Measurements from ENCODE around the gene AHRR.
A peak's percentile ranks its signal among the peaks of the same experiment; 100 is the strongest.

AHRR gene

GRCh38 chr5:463301-463700, 141.8 kb downstream of the AHRR start:
- Histone ChIP-seq H3K27ac (ENCODE audit: low read length) (no peak overlapping the region), H3K4me3 (ENCODE audit: low read length in 2 of 2) (no peak overlapping the region), H3K9ac (ENCODE audit: low read length in 2 of 2) (no peak overlapping the region), H3K4me1 (ENCODE audit: control insufficient read depth, insufficient read depth, low read length) (no peaks in the 10 kb centered on the region), H3K9me3 (ENCODE audit: control insufficient read depth in 2 of 2, low read length in 2 of 2) (no peaks in the 10 kb centered on the region), H3K27me3 (ENCODE audit: control insufficient read depth in 1 of 2, insufficient read depth in 2 of 2, low read length in 2 of 2) (no peaks in the 10 kb centered on the region), H3K36me3 (ENCODE audit: control insufficient read depth in 2 of 2, insufficient read depth in 2 of 2, low read length in 2 of 2) (peaks cover 41 to 50% of the 10 kb centered on the region in 2 donors)

- H3K4me3 ChIP-seq (ENCODE audit: low read length in 2 of 2), result no peak overlapping the region
- H3K9ac ChIP-seq (ENCODE audit: low read length in 2 of 2), result no peak overlapping the region
- H3K27ac ChIP-seq (ENCODE audit: low read length), result no peak overlapping the region
- peaks cover 34 to 43% of the 10 kb centered on the region in 2 donors for H3K36me3 ChIP-seq (ENCODE audit: control insufficient read depth in 2 of 2, insufficient read depth in 2 of 2, low read length in 2 of 2)
- no peaks in the 10 kb centered on the region for H3K27me3 ChIP-seq (ENCODE audit: control insufficient read depth in 1 of 2, insufficient read depth in 2 of 2, low read length in 2 of 2)
- no peaks in the 10 kb centered on the region for H3K9me3 ChIP-seq (ENCODE audit: control insufficient read depth in 2 of 2, low read length in 2 of 2)
- no peaks in the 10 kb centered on the region for H3K4me1 ChIP-seq (ENCODE audit: control insufficient read depth, insufficient read depth, low read length)
Measured at GRCh38 chr5:463952-464351, 142.4 kb downstream of the AHRR start.

GRCh38 chr5:464446-464842, 142.9 kb downstream of the AHRR start:
- H3K4me1 ChIP-seq (ENCODE audit: control insufficient read depth, insufficient read depth, low read length), result no peaks in the 10 kb centered on the region
- no peaks in the 10 kb centered on the region for H3K9me3 ChIP-seq (ENCODE audit: control insufficient read depth in 2 of 2, low read length in 2 of 2)
- H3K27ac ChIP-seq (ENCODE audit: low read length), result no peak overlapping the region
- H3K27me3 ChIP-seq (ENCODE audit: control insufficient read depth in 1 of 2, insufficient read depth in 2 of 2, low read length in 2 of 2), result no peaks in the 10 kb centered on the region
- H3K9ac ChIP-seq (ENCODE audit: low read length in 2 of 2), result no peak overlapping the region
- no peak overlapping the region for H3K4me3 ChIP-seq (ENCODE audit: low read length in 2 of 2)
- H3K36me3 ChIP-seq (ENCODE audit: control insufficient read depth in 2 of 2, insufficient read depth in 2 of 2, low read length in 2 of 2), result peaks cover 33 to 42% of the 10 kb centered on the region in 2 donors

GRCh38 chr5:464843-465590, 143.5 kb downstream of the AHRR start:
- Histone ChIP-seq H3K4me1 (ENCODE audit: control insufficient read depth, insufficient read depth, low read length) (no peaks in the 10 kb centered on the region), H3K9ac (ENCODE audit: low read length in 2 of 2) (no peak overlapping the region), H3K27ac (ENCODE audit: low read length) (no peak overlapping the region), H3K36me3 (ENCODE audit: control insufficient read depth in 2 of 2, insufficient read depth in 2 of 2, low read length in 2 of 2) (peaks cover 30 to 40% of the 10 kb centered on the region in 2 donors), H3K27me3 (ENCODE audit: control insufficient read depth in 1 of 2, insufficient read depth in 2 of 2, low read length in 2 of 2) (no peaks in the 10 kb centered on the region), H3K4me3 (ENCODE audit: low read length in 2 of 2) (no peak overlapping the region), H3K9me3 (ENCODE audit: control insufficient read depth in 2 of 2, low read length in 2 of 2) (no peaks in the 10 kb centered on the region)

- Histone ChIP-seq H3K9me3 (ENCODE audit: control insufficient read depth in 2 of 2, low read length in 2 of 2) (no peaks in the 10 kb centered on the region), H3K27ac (ENCODE audit: low read length) (no peak overlapping the region), H3K4me1 (ENCODE audit: control insufficient read depth, insufficient read depth, low read length) (no peaks in the 10 kb centered on the region), H3K36me3 (ENCODE audit: control insufficient read depth in 2 of 2, insufficient read depth in 2 of 2, low read length in 2 of 2) (peaks cover 26 to 38% of the 10 kb centered on the region in 2 donors), H3K9ac (ENCODE audit: low read length in 2 of 2) (no peak overlapping the region), H3K4me3 (ENCODE audit: low read length in 2 of 2) (no peak overlapping the region), H3K27me3 (ENCODE audit: control insufficient read depth in 1 of 2, insufficient read depth in 2 of 2, low read length in 2 of 2) (no peaks in the 10 kb centered on the region)
Measured at GRCh38 chr5:465591-466403, 144.3 kb downstream of the AHRR start.

GRCh38 chr5:466661-467310, 145.3 kb downstream of the AHRR start:
- Histone ChIP-seq H3K36me3 (ENCODE audit: control insufficient read depth in 2 of 2, insufficient read depth in 2 of 2, low read length in 2 of 2) (peaks cover 23 to 33% of the 10 kb centered on the region in 2 donors), H3K4me3 (ENCODE audit: low read length in 2 of 2) (no peak overlapping the region), H3K9ac (ENCODE audit: low read length in 2 of 2) (no peak overlapping the region), H3K27ac (ENCODE audit: low read length) (no peak overlapping the region), H3K4me1 (ENCODE audit: control insufficient read depth, insufficient read depth, low read length) (peaks cover 5% of the 10 kb centered on the region), H3K9me3 (ENCODE audit: control insufficient read depth in 2 of 2, low read length in 2 of 2) (no peaks in the 10 kb centered on the region), H3K27me3 (ENCODE audit: control insufficient read depth in 1 of 2, insufficient read depth in 2 of 2, low read length in 2 of 2) (no peaks in the 10 kb centered on the region)

- Histone ChIP-seq H3K4me1 (ENCODE audit: control insufficient read depth, insufficient read depth, low read length) (peaks cover 15% of the 10 kb centered on the region), H3K9ac (ENCODE audit: low read length in 2 of 2) (no peak overlapping the region), H3K4me3 (ENCODE audit: low read length in 2 of 2) (no peak overlapping the region), H3K9me3 (ENCODE audit: control insufficient read depth in 2 of 2, low read length in 2 of 2) (no peaks in the 10 kb centered on the region), H3K36me3 (ENCODE audit: control insufficient read depth in 2 of 2, insufficient read depth in 2 of 2, low read length in 2 of 2) (peaks cover 16 to 26% of the 10 kb centered on the region in 2 donors), H3K27me3 (ENCODE audit: control insufficient read depth in 1 of 2, insufficient read depth in 2 of 2, low read length in 2 of 2) (no peaks in the 10 kb centered on the region), H3K27ac (ENCODE audit: low read length) (no peak overlapping the region)
Measured at GRCh38 chr5:468401-468800, 146.9 kb downstream of the AHRR start.

- no peak overlapping the region for H3K27ac ChIP-seq (ENCODE audit: low read length)
- H3K9ac ChIP-seq (ENCODE audit: low read length in 2 of 2), result no peak overlapping the region
- H3K36me3 ChIP-seq (ENCODE audit: control insufficient read depth in 2 of 2, insufficient read depth in 2 of 2, low read length in 2 of 2), result peaks cover 10 to 19% of the 10 kb centered on the region in 2 donors
Measured at GRCh38 chr5:469752-470483, 148.4 kb downstream of the AHRR start.

GRCh38 chr5:470961-471749, 149.6 kb downstream of the AHRR start:
- Histone ChIP-seq H3K36me3 (ENCODE audit: control insufficient read depth in 2 of 2, insufficient read depth in 2 of 2, low read length in 2 of 2) (peaks cover 10 to 14% of the 10 kb centered on the region in 2 donors), H3K9ac (ENCODE audit: low read length in 2 of 2) (no peak overlapping the region), H3K4me3 (ENCODE audit: low read length in 2 of 2) (peak overlapping the region; percentile 65 to 77), H3K27me3 (ENCODE audit: control insufficient read depth in 1 of 2, insufficient read depth in 2 of 2, low read length in 2 of 2) (peaks cover 13 to 15% of the 10 kb centered on the region in 2 donors), H3K4me1 (ENCODE audit: control insufficient read depth, insufficient read depth, low read length) (peaks cover 30% of the 10 kb centered on the region), H3K9me3 (ENCODE audit: control insufficient read depth in 2 of 2, low read length in 2 of 2) (no peaks in the 10 kb centered on the region), H3K27ac (ENCODE audit: low read length) (no peak overlapping the region)

More at GRCh38 chr5:469752-470483, 148.4 kb downstream of the AHRR start:
- no peak overlapping the region for H3K4me3 ChIP-seq (ENCODE audit: low read length in 2 of 2)
- H3K27me3 ChIP-seq (ENCODE audit: control insufficient read depth in 1 of 2, insufficient read depth in 2 of 2, low read length in 2 of 2), result peaks cover under 1 to 4% of the 10 kb centered on the region in 2 donors
- peaks cover 23% of the 10 kb centered on the region for H3K4me1 ChIP-seq (ENCODE audit: control insufficient read depth, insufficient read depth, low read length)
- H3K9me3 ChIP-seq (ENCODE audit: control insufficient read depth in 2 of 2, low read length in 2 of 2), result no peaks in the 10 kb centered on the region

GRCh38 chr5:471750-472058, 150.2 kb downstream of the AHRR start:
- Histone ChIP-seq H3K4me1 (ENCODE audit: control insufficient read depth, insufficient read depth, low read length) (peaks cover 30% of the 10 kb centered on the region), H3K4me3 (ENCODE audit: low read length in 2 of 2) (peak overlapping the region; percentile 65 to 77), H3K27me3 (ENCODE audit: control insufficient read depth in 1 of 2, insufficient read depth in 2 of 2, low read length in 2 of 2) (peaks cover 19 to 20% of the 10 kb centered on the region in 2 donors), H3K9ac (ENCODE audit: low read length in 2 of 2) (peak overlapping the region in 1 of 2 donors; percentile 75), H3K27ac (ENCODE audit: low read length) (no peak overlapping the region), H3K36me3 (ENCODE audit: control insufficient read depth in 2 of 2, insufficient read depth in 2 of 2, low read length in 2 of 2) (peaks cover 8% of the 10 kb centered on the region in 2 donors), H3K9me3 (ENCODE audit: control insufficient read depth in 2 of 2, low read length in 2 of 2) (no peaks in the 10 kb centered on the region)

Data from stomach smooth muscle (tissue), 2 donors.